Transverse colon (tissue), 4 donors: ENCODE results near the gene USP11. TPM values are rescaled to one million over a fixed set of nuclear protein-coding genes. Genes with fewer than 3 reads are reported as not detected.

Experiments used
- DNase-seq: peaks from one replicate; pipeline ENCODE4 v3.0.0-alpha.2; 2019
- H3K27ac ChIP-seq, 4 donors: fragments of 200-600 bp; sonication (generic); 2 replicates each; pipeline ENCODE4 v1.5.1; 2016 to 2018; ENCODE audit warnings: inconsistent platforms in 4 of 4
- H3K27me3 ChIP-seq: fragments of 200-600 bp; sonication (generic); 2 replicates; pipeline ENCODE4 v1.5.1; 2017; ENCODE audit warnings: inconsistent platforms
- H3K36me3 ChIP-seq, 4 donors: fragments of 200-600 bp; sonication (generic); 2 replicates each; pipeline ENCODE4 v1.5.1; 2017 to 2019; ENCODE audit warnings: inconsistent platforms in 4 of 4
- H3K4me1 ChIP-seq, 4 donors: fragments of 200-600 bp; sonication (generic); 2 replicates each; pipeline ENCODE4 v1.5.1; 2017 to 2020; ENCODE audit warnings: inconsistent platforms in 4 of 4
- H3K4me3 ChIP-seq, 4 donors: fragments of 200-600 bp; sonication (generic); 1 replicate in 1 of 4; 2 replicates in 3 of 4; pipeline versions ENCODE4 v1.5.1 to v1.6.1; 2017 to 2019; ENCODE audit warnings: inconsistent platforms in 4 of 4
- H3K9me3 ChIP-seq, 2 donors: fragments of 200-600 bp; sonication (generic); 2 replicates each; pipeline ENCODE4 v1.5.1; 2017 to 2019; ENCODE audit warnings: inconsistent platforms in 2 of 2
- EP300 ChIP-seq: sonication (generic); formaldehyde crosslinking; IDR thresholded peaks from one replicate; pipeline ENCODE4 v1.6.1; 2017; ENCODE audit warnings: antibody characterized with exemption, low read depth
- POLR2A ChIP-seq: fragments of 450-650 bp; IDR thresholded peaks from one replicate; pipeline ENCODE4 v1.6.1; 2016; ENCODE audit warnings: antibody characterized with exemption, mild to moderate bottlenecking, moderate library complexity
- POLR2AphosphoS5 ChIP-seq, 3 donors: sonication (generic); formaldehyde crosslinking; IDR thresholded peaks; one replicate each; pipeline ENCODE4 v1.6.1; 2016; ENCODE audit warnings: antibody characterized with exemption in 3 of 3
- WGBS, 2 donors: methylation state at CpG; one replicate each; pipeline ENCODE4 v1.1.5; 2018; ENCODE audit warnings: low coverage in 1 of 2; 5-methylcytosine and 5-hydroxymethylcytosine counted together
- in situ Hi-C, 4 donors: fragments of 200-750 bp; cut with MboI; loops; one replicate each; pipeline versions ENCODE4 v1.15.0 to v1.15.1; 2017; ENCODE audit warnings: low sequenced_read_pairs in 3 of 4, low pct_ligation_motif_present in 1 of 4, low pct_unique_long_range_greater_than_20kb in 1 of 4
- intact Hi-C: fragments of 100-400 bp; cut with DNase I; formaldehyde crosslinking; loops from one replicate; pipeline ENCODE4 v1.15.1; 2023; ENCODE audit warnings: low total_unique reads
- total RNA-seq, 4 donors: library from RNA; depleted of rRNA; stranded (reverse); fragments of >200 nt; gene quantifications; one replicate each; pipeline ENCODE4 v1.1.0, GENCODE V29; 2016
- TF ChIP-seq, protein P1 (sequence below), 5 experiments: fragments of 200-600 bp in 3 of 5; fragments of 450-650 bp in 2 of 5; sonication (generic) in 3 of 5; IDR thresholded peaks; 1 replicate in 2 of 5; 2 replicates in 3 of 5; pipeline ENCODE4 v1.5.1; 2016 to 2017; ENCODE audit warnings: antibody characterized with exemption in 5 of 5, inconsistent platforms in 3 of 5, mild to moderate bottlenecking in 2 of 5, moderate library complexity in 1 of 5

The USP11 gene
- total RNA-seq, 4 donors from 2014 or later, result 5.0 to 45.3 (median 22.3) TPM

- no peaks in the 10 kb centered on the region for H3K27me3 ChIP-seq
- no peak overlapping the region for H3K4me3 ChIP-seq
- 89% methylated on average over 12 of the region's 12 CpGs; no CpG with 5 or more reads in 1 of the 2 donors for WGBS, 2 donors
- no peaks in the 10 kb centered on the region for H3K9me3 ChIP-seq
- H3K27ac ChIP-seq, result no peak overlapping the region
- DNase-seq, result no peak
- intact Hi-C loops (no loop called here), in situ Hi-C loops (loop anchor here in 1 of 4 donors (25.0 kb wide), 1 partner anchor 329 kb away; no protein-coding TSS in a partner anchor)
- TF ChIP-seq, protein P1, sequence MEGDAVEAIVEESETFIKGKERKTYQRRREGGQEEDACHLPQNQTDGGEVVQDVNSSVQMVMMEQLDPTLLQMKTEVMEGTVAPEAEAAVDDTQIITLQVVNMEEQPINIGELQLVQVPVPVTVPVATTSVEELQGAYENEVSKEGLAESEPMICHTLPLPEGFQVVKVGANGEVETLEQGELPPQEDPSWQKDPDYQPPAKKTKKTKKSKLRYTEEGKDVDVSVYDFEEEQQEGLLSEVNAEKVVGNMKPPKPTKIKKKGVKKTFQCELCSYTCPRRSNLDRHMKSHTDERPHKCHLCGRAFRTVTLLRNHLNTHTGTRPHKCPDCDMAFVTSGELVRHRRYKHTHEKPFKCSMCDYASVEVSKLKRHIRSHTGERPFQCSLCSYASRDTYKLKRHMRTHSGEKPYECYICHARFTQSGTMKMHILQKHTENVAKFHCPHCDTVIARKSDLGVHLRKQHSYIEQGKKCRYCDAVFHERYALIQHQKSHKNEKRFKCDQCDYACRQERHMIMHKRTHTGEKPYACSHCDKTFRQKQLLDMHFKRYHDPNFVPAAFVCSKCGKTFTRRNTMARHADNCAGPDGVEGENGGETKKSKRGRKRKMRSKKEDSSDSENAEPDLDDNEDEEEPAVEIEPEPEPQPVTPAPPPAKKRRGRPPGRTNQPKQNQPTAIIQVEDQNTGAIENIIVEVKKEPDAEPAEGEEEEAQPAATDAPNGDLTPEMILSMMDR (IDR thresholded peaks at IDR 0.05), result no peak
- TF ChIP-seq POLR2AphosphoS5 (IDR thresholded peaks at IDR 0.05) (no peak), EP300 (no peak), POLR2A (no peak)
- no peaks in the 10 kb centered on the region for H3K4me1 ChIP-seq
- H3K36me3 ChIP-seq, result peaks cover 0 to 14% (median 5%) of the 10 kb centered on the region in 4 donors
Observed at GRCh38 chrX:47208108-47208507, 24.7 kb upstream of the USP11 start.

- no peak overlapping the region for H3K27ac ChIP-seq
- no peaks in the 10 kb centered on the region for H3K4me1 ChIP-seq
- intact Hi-C loops (no loop called here), in situ Hi-C loops (loop anchor here in 1 of 4 donors (25.0 kb wide), 1 partner anchor 328 kb away; no protein-coding TSS in a partner anchor)
- no peak overlapping the region for H3K4me3 ChIP-seq
- H3K27me3 ChIP-seq, result no peaks in the 10 kb centered on the region
- TF ChIP-seq POLR2AphosphoS5 (IDR thresholded peaks at IDR 0.05) (no peak), EP300 (no peak), POLR2A (no peak)
- TF ChIP-seq, protein P1 (IDR thresholded peaks at IDR 0.05), result no peak
- H3K9me3 ChIP-seq, result no peaks in the 10 kb centered on the region
- WGBS, 2 donors, result 94% methylated on average over 16 of the region's 16 CpGs; no CpG with 5 or more reads in 1 of the 2 donors
- DNase-seq, result no peak
- peaks cover 0 to 22% (median 8%) of the 10 kb centered on the region in 4 donors for H3K36me3 ChIP-seq
Observed at GRCh38 chrX:47209508-47210238, 23.1 kb upstream of the USP11 start.

- 97% methylated on average over 14 of the region's 15 CpGs; no CpG with 5 or more reads in 1 of the 2 donors for WGBS, 2 donors
- H3K4me1 ChIP-seq, result no peaks in the 10 kb centered on the region
- H3K4me3 ChIP-seq, result no peak overlapping the region
- intact Hi-C loops, result no loop called here
- H3K27ac ChIP-seq, result no peak overlapping the region
- H3K36me3 ChIP-seq, result peaks cover 0 to 22% (median 8%) of the 10 kb centered on the region in 4 donors
- TF ChIP-seq POLR2AphosphoS5 (IDR thresholded peaks at IDR 0.05) (no peak), EP300 (no peak), POLR2A (no peak)
- TF ChIP-seq, protein P1 (IDR thresholded peaks at IDR 0.05), result no peak
- H3K27me3 ChIP-seq, result no peaks in the 10 kb centered on the region
- in situ Hi-C loops, result loop anchor here in 1 of 4 donors (25.0 kb wide), 1 partner anchor 326 kb away; no protein-coding TSS in a partner anchor
- no peaks in the 10 kb centered on the region for H3K9me3 ChIP-seq
- no peak for DNase-seq
Observed at GRCh38 chrX:47210661-47211425, 22.0 kb upstream of the USP11 start.
